CD14-positive monocyte (primary cell): ENCODE data around the gene SMU1. TPM values are rescaled to one million over a fixed set of nuclear protein-coding genes. Genes with fewer than 3 reads are reported as not detected.

Experiments
- DNase-seq, 3 donors: peaks; one replicate each; pipeline ENCODE4 v3.0.0-alpha.2; 2011 to 2022
- H2AFZ ChIP-seq: 2 replicates; pipeline ENCODE4 v1.6.0; 2012; ENCODE audit warnings: mild to moderate bottlenecking, low read depth, low read length, inconsistent platforms; ENCODE audit not compliant: insufficient read depth, poor library complexity, severe bottlenecking
- H3K27ac ChIP-seq, 2 donors: 1 replicate in 1 of 2; 2 replicates in 1 of 2; pipeline ENCODE4 v1.5.1; 2012 to 2013; ENCODE audit warnings: low read length in 2 of 2, control low read depth in 1 of 2, inconsistent platforms in 1 of 2, low read depth in 1 of 2, mild to moderate bottlenecking in 1 of 2
- H3K27me3 ChIP-seq, 2 donors: one replicate each; pipeline versions ENCODE4 v1.6.0 to v1.6.1; 2011 to 2013; ENCODE audit warnings: low read length in 2 of 2; ENCODE audit not compliant: control insufficient read depth in 2 of 2, insufficient read depth in 2 of 2
- H3K36me3 ChIP-seq, 2 donors: replicated peaks in 1 of 2; 1 replicate in 1 of 2; 2 replicates in 1 of 2; pipeline versions ENCODE4 v1.5.1 to v1.6.1; 2012 to 2013; ENCODE audit warnings: low read length in 2 of 2, control low read depth in 1 of 2, inconsistent platforms in 1 of 2, mild to moderate bottlenecking in 1 of 2; ENCODE audit not compliant: insufficient read depth in 2 of 2, control insufficient read depth in 1 of 2
- H3K4me1 ChIP-seq, 2 donors: 1 replicate in 1 of 2; 2 replicates in 1 of 2; pipeline versions ENCODE4 v1.5.1 to v1.6.1; 2012 to 2013; ENCODE audit warnings: low read length in 2 of 2, control low read depth in 1 of 2, inconsistent platforms in 1 of 2, mild to moderate bottlenecking in 1 of 2, moderate library complexity in 1 of 2; ENCODE audit not compliant: insufficient read depth in 2 of 2, control insufficient read depth in 1 of 2
- H3K4me2 ChIP-seq: replicated peaks from 2 replicates; pipeline ENCODE3; 2012; ENCODE audit warnings: low read length, moderate library complexity, mild to moderate bottlenecking; ENCODE audit not compliant: poor library complexity, severe bottlenecking; ENCODE audit errors: extremely low read depth
- H3K4me3 ChIP-seq, 3 experiments: fragments of 200-600 bp in 1 of 3; sonication (generic) in 1 of 3; replicated peaks in 1 of 3; 1 replicate in 2 of 3; 2 replicates in 1 of 3; pipeline ENCODE4 v1.5.1; 2011 to 2013; ENCODE audit warnings: low read length in 3 of 3, mild to moderate bottlenecking in 3 of 3, control low read depth in 2 of 3, low read depth in 2 of 3, inconsistent platforms in 1 of 3, moderate library complexity in 1 of 3
- H3K79me2 ChIP-seq: 2 replicates; pipeline ENCODE4 v1.6.0; 2012; ENCODE audit warnings: mild to moderate bottlenecking, control low read depth, inconsistent platforms, low read length, moderate library complexity; ENCODE audit not compliant: insufficient read depth
- H3K9ac ChIP-seq: 2 replicates; pipeline ENCODE4 v1.6.0; 2017; ENCODE audit warnings: low read length, mild to moderate bottlenecking; ENCODE audit not compliant: insufficient read depth, poor library complexity, severe bottlenecking
- H3K9me3 ChIP-seq, 2 donors: replicated peaks in 1 of 2; 1 replicate in 1 of 2; 2 replicates in 1 of 2; pipeline versions ENCODE4 v1.5.1 to v1.6.1; 2012 to 2013; ENCODE audit warnings: low read length in 2 of 2, control low read depth in 1 of 2; ENCODE audit not compliant: control insufficient read depth in 1 of 2, insufficient read depth in 1 of 2
- H4K20me1 ChIP-seq: 2 replicates; pipeline ENCODE4 v1.6.0; 2012; ENCODE audit warnings: mild to moderate bottlenecking, low read length, control low read depth, moderate library complexity; ENCODE audit not compliant: insufficient read depth
- H3K27ac Mint-ChIP-seq, 7 donors: one replicate each; pipeline ENCODE4 v1.8.0; 2020; ENCODE audit warnings: mild to moderate bottlenecking in 7 of 7, mixed read lengths in 7 of 7, moderate library complexity in 6 of 7, inconsistent platforms in 2 of 7
- H3K27me3 Mint-ChIP-seq, 3 donors: one replicate each; pipeline ENCODE4 v1.8.0; 2021 to 2022; ENCODE audit warnings: low read depth in 3 of 3, mild to moderate bottlenecking in 3 of 3, mixed read lengths in 3 of 3, moderate library complexity in 3 of 3, inconsistent platforms in 1 of 3
- H3K36me3 Mint-ChIP-seq, 2 donors: one replicate each; pipeline ENCODE4 v1.8.0; 2020; ENCODE audit warnings: mixed read lengths in 2 of 2, inconsistent platforms in 1 of 2, mild to moderate bottlenecking in 1 of 2
- H3K4me1 Mint-ChIP-seq: one replicate; pipeline ENCODE4 v1.8.0; 2020; ENCODE audit warnings: mild to moderate bottlenecking, mixed read lengths
- H3K4me3 Mint-ChIP-seq, 2 donors: one replicate each; pipeline ENCODE4 v1.8.0; 2020; ENCODE audit warnings: mild to moderate bottlenecking in 2 of 2, mixed read lengths in 2 of 2, moderate library complexity in 1 of 2
- H3K9me3 Mint-ChIP-seq, 7 donors: one replicate each; pipeline ENCODE4 v1.8.0; 2020 to 2022; ENCODE audit warnings: mixed read lengths in 7 of 7, mild to moderate bottlenecking in 6 of 7, moderate library complexity in 6 of 7, inconsistent platforms in 2 of 7
- WGBS: methylation state at CpG from one replicate; pipeline ENCODE4 v1.1.5; 2013; ENCODE audit warnings: missing lambda C conversion rate; ENCODE audit not compliant: insufficient coverage; 5-methylcytosine and 5-hydroxymethylcytosine counted together
- intact Hi-C, 2 donors: fragments of 100-400 bp; cut with micrococcal nuclease; formaldehyde crosslinking; loops; one replicate each; pipeline versions ENCODE4 v1.15.0 to v1.15.1; 2023
- polyA plus RNA-seq, 3 donors: library from polyadenylated mRNA; depleted of rRNA in 1 of 3; unstranded in 2 of 3; stranded (reverse) in 1 of 3; fragments of 300-500 nt in 2 of 3; fragments of >200 nt in 1 of 3; fragmentation: Illumina TruSeq in 2 of 3; gene quantifications; 1 replicate in 2 of 3; 2 replicates in 1 of 3; pipeline ENCODE4 v1.2.3, GENCODE V29; 2012 to 2021
- TF ChIP-seq, protein P1 (sequence below): fragments of 200-600 bp; IDR thresholded peaks from one replicate; pipeline ENCODE4 v1.8.0; 2022; ENCODE audit warnings: antibody characterized with exemption, mild to moderate bottlenecking

SMU1 gene
- polyA plus RNA-seq, 3 donors: 8.0 to 21.7 (median 19.3) TPM

DNA sequence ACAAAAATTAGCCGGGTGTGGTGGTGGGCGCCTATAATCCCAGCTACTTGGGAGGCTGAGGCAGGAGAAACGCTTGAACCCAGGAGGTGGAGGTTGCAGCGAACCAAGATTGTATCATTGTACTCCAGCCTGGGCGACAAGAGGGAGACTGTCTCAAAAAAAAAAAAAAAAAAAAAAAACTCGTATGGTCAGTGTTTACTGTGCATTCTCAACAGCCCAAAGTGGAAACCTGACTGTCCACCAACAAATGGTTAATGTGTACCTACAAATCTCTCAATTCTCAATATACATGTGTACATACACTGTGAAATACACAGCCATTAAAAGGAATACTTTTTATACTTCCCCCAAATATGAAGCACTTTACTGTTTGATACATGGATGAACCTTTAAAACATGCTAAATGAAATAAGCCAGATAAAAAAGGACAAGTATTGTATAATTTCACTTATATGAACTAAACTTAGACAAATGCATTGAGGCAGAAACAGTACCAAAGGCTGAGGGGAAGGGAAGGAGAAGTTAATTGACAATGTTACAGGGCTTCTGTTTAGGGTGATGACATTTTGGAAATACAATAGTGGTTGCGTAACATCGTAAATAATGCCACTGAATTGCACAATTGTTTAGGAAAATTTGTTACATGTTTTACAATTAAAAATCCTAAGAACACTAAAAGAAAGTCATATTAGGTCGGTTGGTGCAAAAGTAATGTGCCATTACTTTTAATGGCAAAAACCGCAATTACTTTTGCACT lies 34.9 kb downstream of the SMU1 start:
- intact Hi-C loops: loop anchor here in 1 of 2 donors (5.0 kb wide), 1 partner anchor 36 kb away; the partner anchor contains the start of gene SMU1
- no peaks in the 10 kb centered on the region for H3K9me3 ChIP-seq
- H3K27me3 ChIP-seq: no peaks in the 10 kb centered on the region
- H2AFZ ChIP-seq: no peak overlapping the region
- no peak overlapping the region for H3K4me3 ChIP-seq
- no peak overlapping the region for H3K9ac ChIP-seq
- 90% methylated on average over 2 of the region's 10 CpGs for WGBS
- Mint-ChIP-seq H3K27me3 (no peaks in the 10 kb centered on the region), H3K36me3 (peaks cover 31 to 44% of the 10 kb centered on the region in 2 donors), H3K4me3 (peak overlapping the region in 1 of 2 donors; percentile 51), H3K4me1 (peaks cover 47% of the 10 kb centered on the region), H3K27ac (peak overlapping the region; percentile 79 to 95 (median 89)), H3K9me3 (no peaks in the 10 kb centered on the region)
- peak overlapping the region; percentile 41 for H3K4me2 ChIP-seq
- peaks cover 27% of the 10 kb centered on the region for H3K79me2 ChIP-seq
- peak overlapping the region; percentile 49 to 50 for H3K27ac ChIP-seq
- peak; percentile 51 to 88 (median 75) for DNase-seq
- TF ChIP-seq, protein P1, sequence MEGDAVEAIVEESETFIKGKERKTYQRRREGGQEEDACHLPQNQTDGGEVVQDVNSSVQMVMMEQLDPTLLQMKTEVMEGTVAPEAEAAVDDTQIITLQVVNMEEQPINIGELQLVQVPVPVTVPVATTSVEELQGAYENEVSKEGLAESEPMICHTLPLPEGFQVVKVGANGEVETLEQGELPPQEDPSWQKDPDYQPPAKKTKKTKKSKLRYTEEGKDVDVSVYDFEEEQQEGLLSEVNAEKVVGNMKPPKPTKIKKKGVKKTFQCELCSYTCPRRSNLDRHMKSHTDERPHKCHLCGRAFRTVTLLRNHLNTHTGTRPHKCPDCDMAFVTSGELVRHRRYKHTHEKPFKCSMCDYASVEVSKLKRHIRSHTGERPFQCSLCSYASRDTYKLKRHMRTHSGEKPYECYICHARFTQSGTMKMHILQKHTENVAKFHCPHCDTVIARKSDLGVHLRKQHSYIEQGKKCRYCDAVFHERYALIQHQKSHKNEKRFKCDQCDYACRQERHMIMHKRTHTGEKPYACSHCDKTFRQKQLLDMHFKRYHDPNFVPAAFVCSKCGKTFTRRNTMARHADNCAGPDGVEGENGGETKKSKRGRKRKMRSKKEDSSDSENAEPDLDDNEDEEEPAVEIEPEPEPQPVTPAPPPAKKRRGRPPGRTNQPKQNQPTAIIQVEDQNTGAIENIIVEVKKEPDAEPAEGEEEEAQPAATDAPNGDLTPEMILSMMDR: no peak
- peaks cover 40 to 49% of the 10 kb centered on the region in 2 donors for H3K36me3 ChIP-seq
- H4K20me1 ChIP-seq: peaks cover 35% of the 10 kb centered on the region
- H3K4me1 ChIP-seq: peaks cover 50 to 56% of the 10 kb centered on the region in 2 donors

DNA sequence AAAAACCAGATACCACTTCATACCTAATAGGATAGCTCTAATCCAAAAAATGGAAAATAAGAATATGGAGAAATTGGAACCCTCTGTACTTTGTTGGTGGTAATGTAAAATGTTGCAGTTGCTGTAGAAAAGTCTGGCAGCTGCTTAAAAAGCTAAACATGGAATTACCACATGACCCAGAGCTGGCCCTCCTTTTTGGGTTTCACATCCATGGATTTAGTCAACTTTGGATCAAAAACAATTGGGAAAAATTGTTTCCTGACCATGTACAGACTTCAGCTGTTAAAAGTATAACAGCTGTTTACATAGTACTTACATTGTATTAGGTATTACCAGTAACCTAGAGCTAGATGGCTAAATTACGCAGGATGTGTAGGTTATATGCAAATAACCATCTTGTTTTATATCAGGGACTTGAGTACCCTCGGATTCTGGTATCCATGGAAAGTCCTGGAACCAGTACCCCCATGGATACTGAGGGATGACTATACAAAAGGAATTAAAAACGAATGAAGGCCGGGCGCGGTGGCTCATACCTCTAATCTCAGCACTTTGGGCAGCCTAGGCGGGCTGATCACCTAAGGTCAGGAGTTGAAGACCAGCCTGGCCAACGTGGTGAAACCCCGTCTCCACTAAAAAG lies 35.6 kb downstream of the SMU1 start:
- Mint-ChIP-seq H3K4me3 (no peak overlapping the region), H3K27me3 (no peaks in the 10 kb centered on the region), H3K27ac (peak overlapping the region; percentile 79 to 95 (median 89)), H3K36me3 (peaks cover 34 to 44% of the 10 kb centered on the region in 2 donors), H3K9me3 (no peaks in the 10 kb centered on the region), H3K4me1 (peaks cover 47% of the 10 kb centered on the region)
- Histone ChIP-seq H3K79me2 (peaks cover 34% of the 10 kb centered on the region), H2AFZ (no peak overlapping the region), H3K27me3 (no peaks in the 10 kb centered on the region), H3K4me2 (no peak overlapping the region), H3K27ac (peak overlapping the region; percentile 49 to 50), H3K4me3 (no peak overlapping the region), H3K36me3 (peaks cover 40 to 49% of the 10 kb centered on the region in 2 donors), H3K9me3 (no peaks in the 10 kb centered on the region), H3K9ac (no peak overlapping the region), H4K20me1 (peaks cover 42% of the 10 kb centered on the region), H3K4me1 (peaks cover 50 to 56% of the 10 kb centered on the region in 2 donors)
- TF ChIP-seq, protein P1: no peak
- DNase-seq: no peak
- intact Hi-C loops: loop anchor here in 1 of 2 donors (5.0 kb wide), 1 partner anchor 36 kb away; the partner anchor contains the start of gene SMU1
- WGBS: 91% methylated on average over 8 of the region's 9 CpGs
